Tibial nerve (tissue), 4 donors: ENCODE data around the gene KCNK17. TPM values are rescaled to one million over a fixed set of nuclear protein-coding genes. Genes with fewer than 3 reads are reported as not detected.

ENCODE experiments used
- DNase-seq, 2 donors: peaks; one replicate each; pipeline ENCODE4 v3.0.0-alpha.2; 2019; ENCODE audit warnings: low spot score in 2 of 2
- H3K27ac ChIP-seq, 4 donors: fragments of 200-600 bp; sonication (generic) in 3 of 4; one replicate each; pipeline ENCODE4 v1.5.1; 2017 to 2019; ENCODE audit warnings: mild to moderate bottlenecking in 1 of 4
- H3K27me3 ChIP-seq, 2 donors: fragments of 200-600 bp; sonication (generic) in 1 of 2; one replicate each; pipeline versions ENCODE4 v1.5.1 to v1.6.0; 2017 to 2019
- H3K36me3 ChIP-seq, 3 donors: fragments of 200-600 bp; sonication (generic); one replicate each; pipeline ENCODE4 v1.5.1; 2018 to 2019
- H3K4me1 ChIP-seq, 4 donors: fragments of 200-600 bp; sonication (generic) in 3 of 4; one replicate each; pipeline ENCODE4 v1.5.1; 2017 to 2019
- H3K4me3 ChIP-seq, 4 donors: fragments of 200-600 bp; sonication (generic) in 3 of 4; one replicate each; pipeline ENCODE4 v1.5.1; 2017 to 2019; ENCODE audit warnings: mild to moderate bottlenecking in 1 of 4, moderate library complexity in 1 of 4
- H3K9me3 ChIP-seq, 4 donors: fragments of 200-600 bp; sonication (generic) in 3 of 4; one replicate each; pipeline ENCODE4 v1.5.1; 2017 to 2019
- EP300 ChIP-seq, 2 donors: sonication (generic); formaldehyde crosslinking; IDR thresholded peaks; one replicate each; pipeline ENCODE4 v1.6.1; 2017; ENCODE audit warnings: antibody characterized with exemption in 2 of 2, mild to moderate bottlenecking in 1 of 2
- POLR2A ChIP-seq, 2 donors: fragments of 450-650 bp; IDR thresholded peaks; one replicate each; pipeline ENCODE4 v1.6.1; 2017; ENCODE audit warnings: antibody characterized with exemption in 2 of 2, mild to moderate bottlenecking in 2 of 2, moderate library complexity in 2 of 2
- WGBS, 2 donors: methylation state at CpG; one replicate each; pipeline ENCODE4 v1.1.5; 2018; 5-methylcytosine and 5-hydroxymethylcytosine counted together
- total RNA-seq, 4 donors: library from RNA; depleted of rRNA; stranded (reverse); fragments of >200 nt; gene quantifications; one replicate each; pipeline ENCODE4 v1.1.0, GENCODE V29; 2016
- TF ChIP-seq, protein P1 (sequence below), 5 experiments: fragments of 200-600 bp in 3 of 5; fragments of 450-650 bp in 2 of 5; sonication (generic) in 3 of 5; IDR thresholded peaks; one replicate each; pipeline ENCODE4 v1.5.1; 2016 to 2019; ENCODE audit warnings: antibody characterized with exemption in 5 of 5, mild to moderate bottlenecking in 3 of 5, moderate library complexity in 2 of 5

The KCNK17 gene
- total RNA-seq, 4 donors from 2014 or later = 1.1 to 1.7 TPM; not detected in 2

DNA sequence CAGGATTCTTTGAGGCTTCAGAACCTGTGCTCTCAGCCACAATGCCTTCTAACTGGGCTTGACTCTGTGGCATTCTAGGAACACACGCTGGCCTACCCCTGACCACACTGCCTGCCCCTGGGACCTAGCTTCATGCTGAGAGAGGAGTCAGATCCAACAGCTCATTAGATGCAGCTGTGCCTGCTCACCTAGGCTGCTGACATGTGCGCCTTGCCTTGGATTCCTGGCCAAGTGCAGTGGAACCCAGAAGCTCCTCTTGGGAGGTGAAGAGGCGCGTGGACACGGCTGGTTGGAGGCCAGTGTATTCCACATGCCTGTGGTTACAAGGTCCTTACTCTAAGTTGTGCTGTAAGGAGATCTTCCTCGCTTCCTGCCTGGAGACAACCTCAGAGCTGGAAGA lies 33.0 kb upstream of the KCNK17 start:
- H3K4me3 ChIP-seq = no peak overlapping the region
- no peak overlapping the region for H3K27ac ChIP-seq
- H3K9me3 ChIP-seq = no peaks in the 10 kb centered on the region
- TF ChIP-seq, protein P1, sequence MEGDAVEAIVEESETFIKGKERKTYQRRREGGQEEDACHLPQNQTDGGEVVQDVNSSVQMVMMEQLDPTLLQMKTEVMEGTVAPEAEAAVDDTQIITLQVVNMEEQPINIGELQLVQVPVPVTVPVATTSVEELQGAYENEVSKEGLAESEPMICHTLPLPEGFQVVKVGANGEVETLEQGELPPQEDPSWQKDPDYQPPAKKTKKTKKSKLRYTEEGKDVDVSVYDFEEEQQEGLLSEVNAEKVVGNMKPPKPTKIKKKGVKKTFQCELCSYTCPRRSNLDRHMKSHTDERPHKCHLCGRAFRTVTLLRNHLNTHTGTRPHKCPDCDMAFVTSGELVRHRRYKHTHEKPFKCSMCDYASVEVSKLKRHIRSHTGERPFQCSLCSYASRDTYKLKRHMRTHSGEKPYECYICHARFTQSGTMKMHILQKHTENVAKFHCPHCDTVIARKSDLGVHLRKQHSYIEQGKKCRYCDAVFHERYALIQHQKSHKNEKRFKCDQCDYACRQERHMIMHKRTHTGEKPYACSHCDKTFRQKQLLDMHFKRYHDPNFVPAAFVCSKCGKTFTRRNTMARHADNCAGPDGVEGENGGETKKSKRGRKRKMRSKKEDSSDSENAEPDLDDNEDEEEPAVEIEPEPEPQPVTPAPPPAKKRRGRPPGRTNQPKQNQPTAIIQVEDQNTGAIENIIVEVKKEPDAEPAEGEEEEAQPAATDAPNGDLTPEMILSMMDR (IDR thresholded peaks at IDR 0.05) = no peak
- TF ChIP-seq EP300 (IDR thresholded peaks at IDR 0.05) (no peak), POLR2A (IDR thresholded peaks at IDR 0.05) (no peak)
- no peaks in the 10 kb centered on the region for H3K36me3 ChIP-seq
- H3K27me3 ChIP-seq = no peaks in the 10 kb centered on the region
- 77 to 88% methylated on average over 6 of the region's 6 CpGs for WGBS, 2 donors
- H3K4me1 ChIP-seq = peaks cover 0 to 11% (median 0%) of the 10 kb centered on the region in 4 donors
- no peak for DNase-seq

DNA sequence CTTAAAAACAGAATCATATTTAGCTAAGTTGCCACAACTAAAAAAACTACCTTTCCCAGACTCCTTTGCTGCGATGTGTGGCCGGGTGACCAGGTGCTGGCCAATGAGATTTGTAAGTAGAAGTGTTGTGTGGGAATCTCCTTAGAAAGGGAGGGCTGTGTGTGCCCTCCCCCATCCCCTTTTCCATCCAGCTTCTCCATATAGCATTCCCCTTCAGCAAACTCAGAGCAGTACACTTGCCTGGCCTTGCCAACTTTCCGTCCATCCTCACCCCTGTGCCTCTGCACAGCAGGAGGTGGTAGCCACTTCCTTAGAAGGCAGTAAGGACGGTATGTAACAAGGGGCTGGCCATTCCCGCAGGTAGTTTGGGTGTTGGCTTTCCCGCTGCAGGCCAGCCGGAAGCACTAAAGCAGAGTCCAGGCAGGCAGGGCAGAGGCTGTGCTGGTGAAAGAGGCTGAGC lies 30.6 kb upstream of the KCNK17 start:
- TF ChIP-seq, protein P1 (IDR thresholded peaks at IDR 0.05) = no peak
- no peak for TF ChIP-seq POLR2A (IDR thresholded peaks at IDR 0.05)
- TF ChIP-seq EP300 (IDR thresholded peaks at IDR 0.05) = no peak
- Histone ChIP-seq H3K4me1 (peaks cover 0 to 19% (median 0%) of the 10 kb centered on the region in 4 donors), H3K9me3 (no peaks in the 10 kb centered on the region), H3K4me3 (no peak overlapping the region), H3K36me3 (no peaks in the 10 kb centered on the region), H3K27me3 (no peaks in the 10 kb centered on the region), H3K27ac (no peak overlapping the region)
- WGBS, 2 donors = 69 to 73% methylated on average over 5 to 7 of the region's 7 CpGs
- no peak for DNase-seq

DNA sequence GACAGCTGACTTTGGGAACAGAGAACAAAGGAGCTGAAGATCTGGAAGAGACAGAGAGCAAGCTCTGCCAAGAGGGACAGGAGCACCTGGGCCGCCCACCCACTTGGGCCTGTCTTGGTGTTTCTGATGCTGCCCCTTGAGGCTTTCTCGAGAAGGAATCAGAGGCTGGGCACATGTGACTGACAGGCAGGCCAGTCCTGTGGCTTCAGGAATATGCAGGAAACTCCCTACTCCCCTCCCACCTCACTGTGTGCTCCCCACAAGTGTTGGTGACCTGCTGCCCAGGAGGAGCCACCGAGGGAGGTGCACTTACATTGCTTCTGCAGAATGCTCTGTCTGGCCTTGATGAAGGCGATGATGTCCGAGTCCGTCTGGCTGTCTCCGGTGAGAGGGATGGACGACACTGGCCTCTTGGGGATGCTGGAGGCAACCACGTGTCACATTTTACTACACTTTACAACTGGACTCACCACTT lies 29.2 kb upstream of the KCNK17 start:
- no peak for TF ChIP-seq EP300 (IDR thresholded peaks at IDR 0.05)
- TF ChIP-seq, protein P1 (IDR thresholded peaks at IDR 0.05) = no peak
- TF ChIP-seq POLR2A (IDR thresholded peaks at IDR 0.05) = no peak
- H3K36me3 ChIP-seq = no peaks in the 10 kb centered on the region
- H3K27me3 ChIP-seq = no peaks in the 10 kb centered on the region
- no peaks in the 10 kb centered on the region for H3K9me3 ChIP-seq
- no peak overlapping the region for H3K27ac ChIP-seq
- DNase-seq = no peak
- WGBS, 2 donors = 75 to 81% methylated on average over 9 of the region's 9 CpGs
- H3K4me3 ChIP-seq = no peak overlapping the region
- peaks cover 0 to 23% (median 0%) of the 10 kb centered on the region in 4 donors for H3K4me1 ChIP-seq

DNA sequence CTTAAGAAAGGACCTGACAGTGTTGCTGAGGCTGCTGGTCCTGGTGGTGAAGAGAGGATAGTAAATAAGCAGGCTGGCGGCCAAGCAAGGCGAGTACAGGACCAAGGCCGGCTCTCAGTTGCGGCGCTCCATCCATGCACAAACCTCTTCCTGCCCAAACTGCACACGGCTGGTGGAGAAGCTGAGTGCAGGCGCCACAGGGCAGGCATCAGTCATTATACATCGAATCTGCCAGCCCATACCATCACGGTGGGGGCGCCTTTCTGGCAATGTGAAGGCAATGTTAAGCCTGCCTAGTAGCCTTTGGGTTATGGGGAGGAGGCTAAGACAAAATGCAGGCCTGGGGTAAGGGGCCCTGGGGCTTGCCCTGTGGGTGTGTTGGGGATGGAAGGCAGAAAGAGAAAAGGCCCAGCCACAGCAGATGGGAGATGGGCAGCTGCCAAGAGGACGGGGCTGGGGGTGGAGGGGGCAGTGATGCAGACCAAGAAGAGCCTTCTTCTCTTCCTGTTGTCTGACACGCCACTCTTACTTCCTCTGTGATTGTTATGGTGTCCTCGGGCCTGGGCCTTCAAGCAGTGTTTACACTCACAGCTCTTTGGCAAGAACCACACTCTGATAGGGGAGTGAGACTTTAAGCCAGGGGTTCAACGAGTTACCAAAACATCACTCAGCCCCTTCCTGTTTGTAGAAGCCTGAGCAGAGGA lies 28.6 kb upstream of the KCNK17 start:
- no peaks in the 10 kb centered on the region for H3K9me3 ChIP-seq
- H3K27me3 ChIP-seq = no peaks in the 10 kb centered on the region
- DNase-seq = no peak
- TF ChIP-seq, protein P1 (IDR thresholded peaks at IDR 0.05) = no peak
- WGBS, 2 donors = 58 to 66% methylated on average over 14 of the region's 14 CpGs
- no peak overlapping the region for H3K27ac ChIP-seq
- no peak overlapping the region for H3K4me3 ChIP-seq
- H3K4me1 ChIP-seq = peaks cover 0 to 23% (median 0%) of the 10 kb centered on the region in 4 donors
- no peaks in the 10 kb centered on the region for H3K36me3 ChIP-seq

DNA sequence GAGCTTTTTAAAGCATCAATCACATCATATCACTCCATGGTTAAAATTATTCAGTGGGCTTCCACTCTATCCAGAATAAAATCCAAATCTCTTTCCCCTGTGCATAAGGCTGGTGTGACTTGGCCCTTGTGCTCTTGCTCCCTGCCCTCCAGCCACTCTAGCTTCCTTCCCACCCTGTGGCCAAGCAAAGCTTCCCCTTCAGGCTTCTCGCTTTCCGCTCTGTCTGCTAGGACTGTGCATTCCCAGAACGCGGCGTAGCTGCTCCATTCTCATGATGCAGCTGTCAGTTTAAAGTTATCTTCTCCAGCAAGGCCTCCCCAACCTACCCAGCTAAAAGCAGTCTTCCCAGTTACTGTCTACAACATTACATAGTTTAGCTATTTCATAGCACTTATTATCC lies 27.7 kb upstream of the KCNK17 start:
- no peaks in the 10 kb centered on the region for H3K27me3 ChIP-seq
- WGBS, 2 donors = 88 to 90% methylated on average over 5 of the region's 5 CpGs
- no peak overlapping the region for H3K27ac ChIP-seq
- H3K9me3 ChIP-seq = no peaks in the 10 kb centered on the region
- no peak for DNase-seq
- TF ChIP-seq POLR2A (IDR thresholded peaks at IDR 0.05) (no peak), EP300 (IDR thresholded peaks at IDR 0.05) (no peak)
- TF ChIP-seq, protein P1 (IDR thresholded peaks at IDR 0.05) = no peak
- H3K4me1 ChIP-seq = peaks cover 0 to 23% (median 0%) of the 10 kb centered on the region in 4 donors
- H3K4me3 ChIP-seq = no peak overlapping the region
- no peaks in the 10 kb centered on the region for H3K36me3 ChIP-seq
